MM.1S (cell line): ENCODE data around the gene GRM3.

ENCODE experiments used
- DNase-seq: peaks from one replicate; pipeline ENCODE4 v3.0.0-alpha.2; 2015
- H2AFZ ChIP-seq: fragments of 300-600 bp; sonication (generic); 2 replicates; pipeline ENCODE4 v1.6.0; 2016; ENCODE audit warnings: antibody characterized with exemption, low read length
- H3F3A ChIP-seq: fragments of 300-600 bp; sonication (generic); 2 replicates; pipeline ENCODE4 v1.6.1; 2016; ENCODE audit warnings: mild to moderate bottlenecking, antibody characterized with exemption, low read length, moderate library complexity, mixed read lengths; ENCODE audit not compliant: insufficient read depth
- H3K27ac ChIP-seq: fragments of 300-600 bp; sonication (generic); 2 replicates; pipeline ENCODE4 v1.5.1; 2016; ENCODE audit warnings: mild to moderate bottlenecking, low read length
- H3K27me3 ChIP-seq: fragments of 300-600 bp; sonication (generic); replicated peaks from 2 replicates; pipeline ENCODE4 v1.6.0; 2016; ENCODE audit warnings: low read length; ENCODE audit not compliant: insufficient read depth
- H3K36me3 ChIP-seq: fragments of 300-600 bp; sonication (generic); replicated peaks from 2 replicates; pipeline ENCODE4 v1.6.1; 2016; ENCODE audit warnings: mild to moderate bottlenecking, low read length, mixed read lengths; ENCODE audit not compliant: insufficient read depth
- H3K4me1 ChIP-seq: fragments of 300-600 bp; sonication (generic); 2 replicates; pipeline ENCODE4 v1.6.1; 2016; ENCODE audit warnings: low read length, mixed read lengths
- H3K4me2 ChIP-seq: fragments of 300-600 bp; sonication (generic); 2 replicates; pipeline ENCODE4 v1.6.0; 2016; ENCODE audit warnings: low read depth, low read length
- H3K4me3 ChIP-seq: fragments of 300-600 bp; sonication (generic); 2 replicates; pipeline ENCODE4 v1.5.1; 2016; ENCODE audit warnings: low read length, mixed read lengths
- H3K79me2 ChIP-seq: fragments of 300-600 bp; sonication (generic); 2 replicates; pipeline ENCODE4 v1.6.1; 2016; ENCODE audit warnings: mixed run types, low read length, mixed read lengths
- H3K9ac ChIP-seq: fragments of 300-600 bp; sonication (generic); 2 replicates; pipeline ENCODE4 v1.6.1; 2016; ENCODE audit warnings: low read length, mixed read lengths
- H3K9me2 ChIP-seq: fragments of 300-600 bp; sonication (generic); replicated peaks from 2 replicates; pipeline ENCODE4 v1.6.1; 2016; ENCODE audit warnings: mild to moderate bottlenecking, low read length, mixed read lengths; ENCODE audit not compliant: insufficient read depth
- H3K9me3 ChIP-seq: fragments of 300-600 bp; sonication (generic); replicated peaks from 2 replicates; pipeline ENCODE4 v1.6.1; 2016; ENCODE audit warnings: mild to moderate bottlenecking, low read length, mixed read lengths; ENCODE audit not compliant: insufficient read depth
- H4K20me1 ChIP-seq: fragments of 300-600 bp; sonication (generic); 2 replicates; pipeline ENCODE4 v1.6.1; 2016; ENCODE audit warnings: mild to moderate bottlenecking, low read length, moderate library complexity, mixed read lengths; ENCODE audit not compliant: insufficient read depth
- EZH2 ChIP-seq: fragments of 300-600 bp; sonication (generic); optimal IDR thresholded peaks from 2 replicates; pipeline ENCODE3; 2017; ENCODE audit warnings: low read depth, mild to moderate bottlenecking, antibody characterized with exemption, low read length, mixed read lengths
- EZH2phosphoT487 ChIP-seq: fragments of 300-600 bp; sonication (generic); IDR thresholded peaks from 2 replicates; pipeline ENCODE4 v1.6.1; 2018; ENCODE audit warnings: antibody characterized with exemption, low read length
- TF ChIP-seq, protein P1 (sequence below): fragments of 300-600 bp; sonication (generic); IDR thresholded peaks from 2 replicates; pipeline ENCODE4 v1.5.1; 2016; ENCODE audit warnings: antibody characterized with exemption, low read length, mixed read lengths

GRM3 gene

DNA sequence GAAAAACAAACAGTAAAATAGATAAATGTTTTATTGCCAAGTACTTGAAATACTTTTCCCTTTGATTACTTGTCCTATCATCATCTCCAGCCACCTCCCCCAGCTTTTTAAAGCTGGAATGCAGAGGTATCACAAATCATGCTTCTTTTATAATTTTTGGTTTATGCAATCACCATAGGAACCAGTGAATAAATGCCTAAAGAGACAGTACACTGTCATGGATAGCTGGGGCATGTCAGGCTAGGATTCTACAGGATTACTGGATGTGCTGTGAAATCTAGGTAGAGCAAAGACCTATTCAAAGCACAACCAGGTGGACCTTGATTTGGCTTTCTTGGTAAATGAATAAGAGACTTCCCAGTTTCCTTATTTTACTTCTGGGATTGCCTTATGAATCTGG is 257.2 kb downstream of the GRM3 start:
- no peak for TF ChIP-seq EZH2
- no peak for TF ChIP-seq EZH2phosphoT487
- TF ChIP-seq, protein P1, sequence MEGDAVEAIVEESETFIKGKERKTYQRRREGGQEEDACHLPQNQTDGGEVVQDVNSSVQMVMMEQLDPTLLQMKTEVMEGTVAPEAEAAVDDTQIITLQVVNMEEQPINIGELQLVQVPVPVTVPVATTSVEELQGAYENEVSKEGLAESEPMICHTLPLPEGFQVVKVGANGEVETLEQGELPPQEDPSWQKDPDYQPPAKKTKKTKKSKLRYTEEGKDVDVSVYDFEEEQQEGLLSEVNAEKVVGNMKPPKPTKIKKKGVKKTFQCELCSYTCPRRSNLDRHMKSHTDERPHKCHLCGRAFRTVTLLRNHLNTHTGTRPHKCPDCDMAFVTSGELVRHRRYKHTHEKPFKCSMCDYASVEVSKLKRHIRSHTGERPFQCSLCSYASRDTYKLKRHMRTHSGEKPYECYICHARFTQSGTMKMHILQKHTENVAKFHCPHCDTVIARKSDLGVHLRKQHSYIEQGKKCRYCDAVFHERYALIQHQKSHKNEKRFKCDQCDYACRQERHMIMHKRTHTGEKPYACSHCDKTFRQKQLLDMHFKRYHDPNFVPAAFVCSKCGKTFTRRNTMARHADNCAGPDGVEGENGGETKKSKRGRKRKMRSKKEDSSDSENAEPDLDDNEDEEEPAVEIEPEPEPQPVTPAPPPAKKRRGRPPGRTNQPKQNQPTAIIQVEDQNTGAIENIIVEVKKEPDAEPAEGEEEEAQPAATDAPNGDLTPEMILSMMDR, result no peak
- Histone ChIP-seq H2AFZ (no peak overlapping the region), H3K27ac (no peak overlapping the region)

DNA sequence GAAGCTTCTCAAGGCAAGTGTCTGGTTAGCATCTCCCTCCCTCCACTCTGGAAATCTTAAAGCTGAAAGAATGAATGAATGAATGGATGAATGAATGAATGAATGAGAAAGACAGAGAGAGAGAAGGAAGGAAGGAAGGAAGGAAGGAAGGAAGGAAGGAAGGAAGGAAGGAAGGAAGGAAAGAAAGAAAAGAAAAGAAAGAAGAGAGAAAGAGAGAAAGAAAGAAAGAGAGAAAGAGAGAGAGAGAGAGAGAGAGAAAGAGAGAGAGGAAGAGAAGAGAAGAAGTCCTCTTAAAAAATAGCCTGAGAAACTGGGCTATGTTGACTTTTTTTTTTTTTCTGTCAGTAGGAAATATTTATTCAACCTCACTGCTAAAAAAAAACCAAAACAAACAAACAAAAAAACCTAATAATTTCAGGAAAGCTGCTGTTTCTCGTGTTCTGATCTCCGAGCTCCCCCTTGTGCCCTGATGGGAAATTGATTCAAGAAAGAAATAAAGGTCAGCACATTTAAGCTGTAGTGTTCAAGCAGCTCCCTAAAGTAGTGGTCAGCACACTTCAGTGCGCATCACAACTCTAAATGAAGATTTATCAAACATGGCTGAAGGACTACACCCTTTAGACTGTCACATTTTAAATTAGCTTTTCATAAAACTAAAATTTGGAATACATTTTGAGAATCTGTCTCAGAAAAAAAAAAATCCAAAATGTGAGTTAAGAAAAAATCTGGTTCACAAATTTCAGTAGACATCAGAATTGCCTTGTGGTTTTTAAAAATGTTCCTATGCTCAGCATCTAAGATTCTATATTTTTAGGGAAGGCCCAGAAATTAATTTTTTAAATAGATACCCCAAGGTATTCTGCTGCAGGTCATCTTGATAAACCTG is 261.5 kb downstream of the GRM3 start:
- peak; percentile 43 for DNase-seq
- H3K4me1 ChIP-seq, result no peaks in the 10 kb centered on the region

More for the DNA sequence above, 257.2 kb downstream of the GRM3 start:
- Histone ChIP-seq H3K4me1 (no peaks in the 10 kb centered on the region), H3K4me2 (no peak overlapping the region), H3F3A (no peaks in the 10 kb centered on the region), H3K9me2 (no peaks in the 10 kb centered on the region), H3K9me3 (no peaks in the 10 kb centered on the region), H4K20me1 (no peaks in the 10 kb centered on the region), H3K79me2 (no peaks in the 10 kb centered on the region), H3K27me3 (no peaks in the 10 kb centered on the region), H3K36me3 (no peaks in the 10 kb centered on the region), H3K4me3 (no peak overlapping the region), H3K9ac (no peak overlapping the region)
- DNase-seq, result no peak

DNA sequence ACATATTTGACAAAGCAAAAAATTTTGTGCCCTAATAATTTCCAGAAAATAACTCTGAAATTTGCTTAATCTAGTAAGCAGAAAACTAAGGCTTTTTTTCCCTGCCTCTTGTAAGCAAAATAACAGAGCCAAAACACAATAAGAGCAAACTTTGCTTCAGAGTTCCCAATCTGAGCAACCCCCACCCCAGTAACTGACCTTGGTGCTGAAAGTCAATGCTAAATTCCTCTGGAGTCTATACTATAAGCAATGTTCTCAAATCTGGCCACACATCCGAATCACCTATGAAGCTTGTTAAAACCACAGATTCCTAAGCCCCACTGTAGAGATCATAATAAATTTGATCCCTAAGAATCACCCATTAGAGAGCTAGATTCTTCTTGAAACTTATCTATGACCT is 265.2 kb downstream of the GRM3 start:
- Histone ChIP-seq H3K27me3 (no peaks in the 10 kb centered on the region), H4K20me1 (no peaks in the 10 kb centered on the region), H2AFZ (no peak overlapping the region), H3K4me3 (no peak overlapping the region), H3F3A (no peaks in the 10 kb centered on the region), H3K9ac (no peak overlapping the region), H3K27ac (no peak overlapping the region), H3K9me2 (no peaks in the 10 kb centered on the region), H3K4me2 (no peak overlapping the region), H3K36me3 (no peaks in the 10 kb centered on the region), H3K79me2 (no peaks in the 10 kb centered on the region), H3K9me3 (no peaks in the 10 kb centered on the region), H3K4me1 (no peaks in the 10 kb centered on the region)
- TF ChIP-seq EZH2, result no peak
- TF ChIP-seq EZH2phosphoT487, result no peak
- TF ChIP-seq, protein P1, result no peak
- peak; percentile 30 for DNase-seq

More for the DNA sequence above, 261.5 kb downstream of the GRM3 start:
- H3K36me3 ChIP-seq, result no peaks in the 10 kb centered on the region
- no peak overlapping the region for H3K4me3 ChIP-seq
- no peak overlapping the region for H3K27ac ChIP-seq
- no peak overlapping the region for H3K4me2 ChIP-seq
- H4K20me1 ChIP-seq, result no peaks in the 10 kb centered on the region
- H3K27me3 ChIP-seq, result no peaks in the 10 kb centered on the region
- no peaks in the 10 kb centered on the region for H3F3A ChIP-seq
- H3K9me2 ChIP-seq, result no peaks in the 10 kb centered on the region
- H2AFZ ChIP-seq, result no peak overlapping the region
- H3K79me2 ChIP-seq, result no peaks in the 10 kb centered on the region
- H3K9me3 ChIP-seq, result no peaks in the 10 kb centered on the region
- no peak overlapping the region for H3K9ac ChIP-seq
- TF ChIP-seq, protein P1, result peak; percentile 72
- TF ChIP-seq EZH2, result no peak
